HepG2 (cell line): ENCODE data around the gene RABGAP1L.

Experiments used
- CBFB ChIP-seq: sonication (generic); formaldehyde crosslinking; IDR thresholded peaks from 2 replicates; pipeline ENCODE4 v1.4.0; 2020; ENCODE audit warnings: missing genetic modification reagents
- ERF ChIP-seq: IDR thresholded peaks from 2 replicates; pipeline ENCODE4 v1.6.1; 2018; ENCODE audit warnings: missing biosample characterization, missing genetic modification reagents
- EZH2 ChIP-seq: conservative IDR thresholded peaks from 2 replicates; pipeline ENCODE4 v1.6.1; 2012; ENCODE audit warnings: mild to moderate bottlenecking, low read depth, low read length, moderate library complexity
- JUND ChIP-seq: sonication (generic); formaldehyde crosslinking; IDR thresholded peaks from 2 replicates; pipeline ENCODE4 v1.8.0; 2022; ENCODE audit warnings: mild to moderate bottlenecking, missing genetic modification reagents
- POLR2A ChIP-seq, 2 experiments: IDR thresholded peaks; 2 replicates each; pipeline ENCODE4 v1.6.1; 2011; ENCODE audit warnings: low read depth in 2 of 2, low read length in 2 of 2, mild to moderate bottlenecking in 1 of 2, moderate library complexity in 1 of 2; ENCODE audit not compliant: insufficient read depth in 1 of 2
- RAD21 ChIP-seq: fragments of 450-650 bp; formaldehyde crosslinking; IDR thresholded peaks from 2 replicates; pipeline ENCODE4 v1.5.0; 2020; ENCODE audit warnings: mild to moderate bottlenecking
- TF ChIP-seq, protein P1 (sequence below): sonication (generic); formaldehyde crosslinking; IDR thresholded peaks from 2 replicates; pipeline ENCODE4 v1.5.0; 2020; ENCODE audit warnings: mild to moderate bottlenecking, missing genetic modification reagents, moderate library complexity

DNA sequence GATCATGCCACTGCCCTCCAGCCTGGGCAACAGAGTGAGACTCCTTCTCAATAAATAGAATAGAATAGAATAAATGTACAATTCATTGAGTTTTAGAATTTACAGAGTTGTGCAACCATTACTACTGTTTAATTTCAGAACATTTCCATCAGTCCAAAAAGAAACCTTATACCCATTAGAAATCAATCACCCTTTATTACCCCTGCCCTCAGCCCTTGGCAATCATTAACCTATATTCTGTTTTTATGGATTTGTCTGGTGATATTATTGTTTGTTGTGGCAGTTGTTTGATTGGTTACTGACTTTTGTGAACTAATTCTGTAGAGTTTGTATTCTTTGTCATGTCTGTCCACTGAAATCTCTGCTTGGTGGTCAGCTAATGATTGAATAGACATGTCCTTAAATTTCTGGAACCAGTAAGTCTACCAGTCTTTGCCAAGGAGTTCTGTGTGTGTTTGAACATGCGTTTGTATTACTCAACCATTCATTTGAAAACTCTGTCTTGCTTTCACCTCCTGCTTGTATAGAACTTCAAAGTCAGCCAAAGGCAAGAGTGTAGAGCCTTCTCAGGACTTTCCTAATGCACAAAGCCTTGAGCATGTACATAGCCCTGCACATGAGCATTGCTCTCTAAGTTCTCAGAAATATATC is 497.2 kb downstream of the RABGAP1L start:
- TF ChIP-seq CBFB (CRISPR knock-in tag) (no peak), EZH2 (no peak), RAD21 (CRISPR knock-in tag) (no peak), JUND (CRISPR knock-in tag) (no peak), POLR2A (IDR thresholded peaks at IDR 0.05; ENCODE audit: insufficient read depth in 1 of 2, low read depth in 2 of 2, low read length in 2 of 2) (no peak), ERF (CRISPR knock-in tag) (no peak)
- TF ChIP-seq, protein P1, sequence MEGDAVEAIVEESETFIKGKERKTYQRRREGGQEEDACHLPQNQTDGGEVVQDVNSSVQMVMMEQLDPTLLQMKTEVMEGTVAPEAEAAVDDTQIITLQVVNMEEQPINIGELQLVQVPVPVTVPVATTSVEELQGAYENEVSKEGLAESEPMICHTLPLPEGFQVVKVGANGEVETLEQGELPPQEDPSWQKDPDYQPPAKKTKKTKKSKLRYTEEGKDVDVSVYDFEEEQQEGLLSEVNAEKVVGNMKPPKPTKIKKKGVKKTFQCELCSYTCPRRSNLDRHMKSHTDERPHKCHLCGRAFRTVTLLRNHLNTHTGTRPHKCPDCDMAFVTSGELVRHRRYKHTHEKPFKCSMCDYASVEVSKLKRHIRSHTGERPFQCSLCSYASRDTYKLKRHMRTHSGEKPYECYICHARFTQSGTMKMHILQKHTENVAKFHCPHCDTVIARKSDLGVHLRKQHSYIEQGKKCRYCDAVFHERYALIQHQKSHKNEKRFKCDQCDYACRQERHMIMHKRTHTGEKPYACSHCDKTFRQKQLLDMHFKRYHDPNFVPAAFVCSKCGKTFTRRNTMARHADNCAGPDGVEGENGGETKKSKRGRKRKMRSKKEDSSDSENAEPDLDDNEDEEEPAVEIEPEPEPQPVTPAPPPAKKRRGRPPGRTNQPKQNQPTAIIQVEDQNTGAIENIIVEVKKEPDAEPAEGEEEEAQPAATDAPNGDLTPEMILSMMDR (CRISPR knock-in tag) = no peak
